HG02852 (cell line): ENCODE data around the gene FLYWCH1.

ENCODE experiments used
- ATAC-seq: cut with Tn5 transposase; IDR thresholded peaks from one replicate; pipeline ENCODE4 v1.9.1; 2021; ENCODE audit warnings: mild to moderate bottlenecking, moderate library complexity; ENCODE audit not compliant: unreplicated experiment

Gene FLYWCH1

GRCh38 chr16:2950353-2950724, 38.6 kb downstream of the FLYWCH1 start:
- no peak for ATAC-seq

- no peak for ATAC-seq
Measured at GRCh38 chr16:2950773-2951172, 39.0 kb downstream of the FLYWCH1 start.

DNA sequence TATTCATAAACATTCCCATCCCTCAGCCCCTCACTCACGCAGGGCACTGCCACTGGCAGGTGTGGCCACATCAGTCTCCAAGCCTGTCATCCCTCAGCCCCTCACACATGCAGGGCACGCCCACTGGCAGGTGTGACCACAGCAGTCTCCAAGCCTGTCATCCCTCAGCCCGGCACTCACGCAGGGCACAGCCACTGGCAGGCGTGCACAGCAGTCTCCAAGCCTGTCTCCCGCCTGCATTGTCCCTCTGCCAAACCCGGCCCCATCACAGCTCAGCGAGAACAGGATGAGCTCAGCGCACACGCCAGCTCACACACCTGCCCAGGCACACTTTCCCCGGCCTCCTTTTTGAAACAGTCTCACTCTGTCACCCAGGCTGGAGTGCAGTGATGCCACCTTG, 40.9 kb downstream of the FLYWCH1 start:
- ATAC-seq: no peak

- ATAC-seq: no peak
Measured at GRCh38 chr16:2953706-2954627, 42.2 kb downstream of the FLYWCH1 start.

- no peak for ATAC-seq
Measured at GRCh38 chr16:2954656-2955381, 43.1 kb downstream of the FLYWCH1 start.

DNA sequence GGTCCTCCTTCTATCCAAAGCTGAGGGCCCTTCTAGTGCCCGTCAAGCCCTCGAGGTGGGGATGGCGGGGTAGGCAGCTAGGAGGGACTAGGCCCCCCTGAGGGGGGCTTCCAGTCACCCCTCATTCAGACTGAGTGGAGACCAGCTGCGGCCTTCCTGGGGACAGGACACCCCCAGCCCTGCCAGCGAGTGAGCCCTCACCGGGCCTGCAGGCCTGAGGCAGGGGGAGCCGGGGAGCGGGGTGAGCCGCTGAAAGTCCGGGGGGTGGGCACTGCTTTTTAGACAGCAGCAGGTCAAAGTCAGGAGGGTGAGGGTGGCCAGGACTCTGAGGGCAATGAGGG, 43.7 kb downstream of the FLYWCH1 start:
- no peak for ATAC-seq

GRCh38 chr16:2955779-2956578, 44.2 kb downstream of the FLYWCH1 start:
- no peak for ATAC-seq

DNA sequence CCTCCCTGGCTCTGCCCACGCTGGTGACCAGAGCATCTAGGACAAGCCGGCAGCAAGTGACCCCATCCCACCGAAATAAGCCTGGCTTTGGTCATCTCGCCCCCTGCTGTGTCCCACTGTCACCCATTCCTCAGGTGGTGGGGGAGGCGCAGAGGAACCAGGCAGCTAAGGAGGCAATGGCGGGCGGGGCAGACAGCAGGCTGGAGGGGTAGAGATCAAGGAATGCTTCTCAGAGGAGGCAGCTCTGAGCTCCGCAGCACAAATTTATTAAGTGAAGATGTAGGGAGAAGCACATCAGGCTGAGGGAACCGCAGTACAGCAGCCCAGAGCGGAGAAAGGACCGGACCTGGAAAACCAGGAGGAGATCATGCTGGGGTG, 44.8 kb downstream of the FLYWCH1 start:
- ATAC-seq: no peak

GRCh38 chr16:2959206-2959605, 47.5 kb downstream of the FLYWCH1 start:
- no peak for ATAC-seq

- no peak for ATAC-seq
Measured at GRCh38 chr16:2960183-2961010, 48.7 kb downstream of the FLYWCH1 start.

DNA sequence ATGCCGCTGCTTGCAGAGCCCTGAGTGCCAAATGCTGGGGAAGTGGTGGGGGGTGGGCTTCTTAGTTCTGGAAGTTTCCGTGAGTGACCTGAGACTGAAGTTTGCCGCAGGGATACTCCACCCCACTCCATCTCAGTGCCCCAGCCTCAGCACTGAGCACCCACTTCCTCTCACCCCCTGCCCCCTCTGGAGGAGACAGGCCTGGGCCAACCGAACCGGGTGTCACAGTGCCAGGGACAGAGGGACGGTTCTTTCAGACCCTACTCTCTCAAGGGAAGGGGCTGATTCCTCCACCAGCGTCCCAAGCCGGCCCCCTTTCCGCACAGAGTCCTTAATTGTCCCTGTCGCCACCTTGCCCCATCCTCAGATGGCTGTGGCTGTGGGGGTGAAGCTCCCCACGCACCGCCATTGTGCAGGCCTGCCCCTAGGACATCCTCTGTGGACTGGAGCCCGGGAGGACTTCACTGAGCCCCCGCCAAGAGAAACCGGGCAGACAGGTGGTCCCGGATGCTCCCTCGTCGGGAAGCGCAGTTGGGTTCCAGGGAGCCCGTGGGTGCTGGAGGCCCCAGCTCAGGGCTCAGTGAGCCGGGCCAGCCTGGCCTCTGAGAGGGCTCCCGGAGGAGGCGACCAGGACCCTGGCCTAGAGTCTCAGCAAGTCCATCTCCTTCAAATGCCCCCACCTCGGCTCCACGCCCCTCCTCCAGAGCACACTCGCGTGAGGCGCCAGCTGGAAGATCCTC, 50.8 kb downstream of the FLYWCH1 start:
- ATAC-seq: no peak

- no peak for ATAC-seq
Measured at GRCh38 chr16:2963074-2963722, 51.5 kb downstream of the FLYWCH1 start.

DNA sequence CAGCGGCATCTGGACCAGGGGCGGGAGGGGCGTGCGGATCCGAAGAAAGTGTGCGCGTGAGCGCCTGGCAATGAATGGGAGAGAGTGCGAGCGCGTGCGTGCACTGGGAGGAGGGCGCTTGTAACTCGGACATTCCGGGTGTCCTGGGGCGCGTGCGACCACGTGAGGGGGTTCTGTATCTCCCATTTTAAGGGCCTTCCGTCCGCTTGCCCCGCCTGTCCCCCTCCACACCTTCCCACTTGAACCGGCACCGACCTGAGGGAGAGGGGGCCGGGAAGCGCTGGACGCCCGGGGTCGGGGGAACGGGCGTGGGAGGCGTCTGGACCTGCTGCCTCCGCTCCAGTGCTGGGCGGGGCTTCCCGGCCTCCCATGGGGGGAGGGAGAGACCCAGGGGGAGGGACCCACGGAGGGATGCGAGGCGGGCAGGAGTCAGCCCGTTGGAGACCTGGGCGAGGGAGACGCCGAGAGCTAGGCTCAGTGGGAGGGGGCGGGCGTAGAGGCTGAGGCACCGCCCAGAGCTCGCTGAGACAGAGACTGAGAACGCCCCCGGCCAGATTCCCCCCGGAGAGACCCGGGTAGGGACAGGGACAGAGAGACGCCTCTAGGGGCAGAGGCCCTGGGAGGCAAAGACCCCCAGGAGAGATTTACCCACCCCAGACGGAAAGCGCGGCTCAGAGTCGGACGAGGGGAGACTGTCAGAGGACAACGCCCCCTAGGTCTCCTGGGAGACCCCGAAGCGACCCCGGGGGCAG, 52.2 kb downstream of the FLYWCH1 start, which contains the start of gene KREMEN2:
TSS of gene KREMEN2 (plus strand) at position 553 of the 752 bp plus-strand sequence. CDS start 246 bp downstream, outside the sequence.
- no peak for ATAC-seq

GRCh38 chr16:2964475-2965336, 53.0 kb downstream of the FLYWCH1 start:
- ATAC-seq: no peak

- ATAC-seq: no peak
Measured at GRCh38 chr16:2966043-2966807, 54.5 kb downstream of the FLYWCH1 start.

- no peak for ATAC-seq
Measured at GRCh38 chr16:2966808-2967191, 55.1 kb downstream of the FLYWCH1 start.

GRCh38 chr16:2967211-2967631, 55.5 kb downstream of the FLYWCH1 start:
- no peak for ATAC-seq
